ENCODE measurements around the gene GNAL. TPM values are rescaled to one million over a fixed set of nuclear protein-coding genes. Genes with fewer than 3 reads are reported as not detected.

GNAL gene
- total and polyA plus RNA-seq, 2 of the 4 experiments (the other 2 are of a cell fraction): 0.15 to 0.36 TPM

DNA sequence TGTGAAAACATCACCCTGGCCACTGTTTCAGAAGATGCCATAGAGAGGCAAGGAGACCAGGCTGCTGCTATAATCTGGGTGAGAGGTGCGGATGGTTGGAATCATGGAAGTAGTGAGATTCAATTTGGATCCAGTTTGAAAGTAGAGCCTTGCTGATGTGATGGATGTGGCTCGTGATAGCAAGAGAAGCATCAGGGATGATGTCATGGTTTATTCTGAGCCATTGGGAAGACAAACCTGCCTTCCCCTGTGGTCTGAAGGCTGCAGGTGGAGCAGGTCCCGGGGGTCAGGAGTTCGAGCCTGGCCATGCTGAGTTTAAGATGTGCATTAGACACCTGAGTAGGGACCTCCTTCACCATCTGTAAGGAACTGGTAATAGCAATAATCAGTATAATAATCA is 112.5 kb downstream of the GNAL start:
- intact Hi-C loops (cut with micrococcal nuclease): no loop called here
- Histone ChIP-seq H2AK5ac (ENCODE audit: low read depth, low read length) (no peak overlapping the region), H2AFZ (replicated peaks; ENCODE audit: low read length, poor library complexity) (no peak overlapping the region), H3K27ac (ENCODE audit: insufficient read depth, low read length) (no peak overlapping the region), H3K9me1 (ENCODE audit: insufficient read depth, low read length) (no peaks in the 10 kb centered on the region), H3K14ac (replicated peaks; ENCODE audit: low read depth, low read length) (no peak overlapping the region), H3K56ac (ENCODE audit: extremely low read depth, insufficient read depth, low read length) (no peak overlapping the region), H3K4me3 (ENCODE audit: insufficient read depth, low read depth, low read length) (no peak overlapping the region), H2BK15ac (ENCODE audit: low read depth, low read length) (no peak overlapping the region), H3K4me2 (ENCODE audit: low read depth, low read length) (no peak overlapping the region), H2BK20ac (ENCODE audit: low read depth, low read length) (no peak overlapping the region), H4K20me1 (ENCODE audit: insufficient read depth, low read length) (no peaks in the 10 kb centered on the region), H2BK5ac (ENCODE audit: low read depth, low read length, poor library complexity, severe bottlenecking) (no peak overlapping the region), H3K4ac (ENCODE audit: low read depth, low read length) (no peak overlapping the region), H3K4me1 (ENCODE audit: control insufficient read depth, insufficient read depth, low read length) (no peaks in the 10 kb centered on the region; the same call in 1 of the 2 replicates), H2BK120ac (ENCODE audit: low read depth, low read length) (no peak overlapping the region), H2AK9ac (replicated peaks; ENCODE audit: low read depth, low read length, poor library complexity) (no peak overlapping the region), H4K5ac (ENCODE audit: low read depth, low read length) (no peak overlapping the region), H3K18ac (ENCODE audit: low read depth, low read length) (no peak overlapping the region), H3K36me3 (ENCODE audit: control insufficient read depth, insufficient read depth, low read length) (no peaks in the 10 kb centered on the region), H3K9me3 (ENCODE audit: control insufficient read depth, insufficient read depth, low read length) (no peaks in the 10 kb centered on the region), H3K79me1 (ENCODE audit: low read depth in 1 of 2, low read length in 2 of 2) (no peaks in the 10 kb centered on the region), H4K91ac (ENCODE audit: insufficient read depth, low read depth, low read length) (no peak overlapping the region), H3K27me3 (ENCODE audit: control insufficient read depth, insufficient read depth, low read length) (peaks cover 10% of the 10 kb centered on the region), H3K9ac (ENCODE audit: low read depth, low read length) (no peak overlapping the region), H3K23ac (ENCODE audit: low read depth, low read length) (no peak overlapping the region), H4K8ac (ENCODE audit: low read depth in 2 of 2, low read length in 2 of 2) (no peak overlapping the region)
- DNase-seq: no peak
- no peak for ATAC-seq (ENCODE audit: low read depth)
- ChIA-PET POLR2A (ENCODE audit: unreplicated experiment) (no interaction called here), CTCF (no interaction called here)
- WGBS, 2 experiments (ENCODE audit: extremely low coverage in 2 of 2, insufficient read length in 1 of 2): 54% methylated on average over 2 of the region's 4 CpGs; no CpG with 5 or more reads in 1 of the 2 experiments
- dilution Hi-C loops (cut with HindIII; ENCODE audit: low sequenced_read_pairs, unreplicated experiment): no loop called here
- in situ Hi-C loops (cut with MboI; ENCODE audit: low sequenced_read_pairs): no loop called here
- no TSS peak for BruUV-seq (replicated peaks)
- TF ChIP-seq CEBPB (IDR thresholded peaks at IDR 0.05; ENCODE audit: low read depth, low read length): no peak
- no peak for TF ChIP-seq RCOR1 (IDR thresholded peaks at IDR 0.05; ENCODE audit: insufficient replicate concordance, low read length)
- TF ChIP-seq, protein P1, sequence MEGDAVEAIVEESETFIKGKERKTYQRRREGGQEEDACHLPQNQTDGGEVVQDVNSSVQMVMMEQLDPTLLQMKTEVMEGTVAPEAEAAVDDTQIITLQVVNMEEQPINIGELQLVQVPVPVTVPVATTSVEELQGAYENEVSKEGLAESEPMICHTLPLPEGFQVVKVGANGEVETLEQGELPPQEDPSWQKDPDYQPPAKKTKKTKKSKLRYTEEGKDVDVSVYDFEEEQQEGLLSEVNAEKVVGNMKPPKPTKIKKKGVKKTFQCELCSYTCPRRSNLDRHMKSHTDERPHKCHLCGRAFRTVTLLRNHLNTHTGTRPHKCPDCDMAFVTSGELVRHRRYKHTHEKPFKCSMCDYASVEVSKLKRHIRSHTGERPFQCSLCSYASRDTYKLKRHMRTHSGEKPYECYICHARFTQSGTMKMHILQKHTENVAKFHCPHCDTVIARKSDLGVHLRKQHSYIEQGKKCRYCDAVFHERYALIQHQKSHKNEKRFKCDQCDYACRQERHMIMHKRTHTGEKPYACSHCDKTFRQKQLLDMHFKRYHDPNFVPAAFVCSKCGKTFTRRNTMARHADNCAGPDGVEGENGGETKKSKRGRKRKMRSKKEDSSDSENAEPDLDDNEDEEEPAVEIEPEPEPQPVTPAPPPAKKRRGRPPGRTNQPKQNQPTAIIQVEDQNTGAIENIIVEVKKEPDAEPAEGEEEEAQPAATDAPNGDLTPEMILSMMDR (conservative IDR thresholded peaks at IDR 0.05; ENCODE audit: low read depth, low read length): no peak
